Uterus (tissue), 4 donors: ENCODE measurements around the gene AHI1. TPM values are rescaled to one million over a fixed set of nuclear protein-coding genes. Genes with fewer than 3 reads are reported as not detected.

Experiments
- DNase-seq, 2 donors: peaks; one replicate each; pipeline ENCODE4 v3.0.0-alpha.2; 2019 to 2020
- H3K27ac ChIP-seq, 2 donors: fragments of 200-600 bp; sonication (generic); 1 replicate in 1 of 2; 2 replicates in 1 of 2; pipeline ENCODE4 v1.5.1; 2016 to 2018
- H3K27me3 ChIP-seq, 2 donors: fragments of 200-600 bp; sonication (generic); one replicate each; pipeline ENCODE4 v1.5.1; 2018 to 2019; ENCODE audit warnings: control low read depth in 1 of 2
- H3K36me3 ChIP-seq, 2 donors: fragments of 200-600 bp; sonication (generic); one replicate each; pipeline ENCODE4 v1.5.1; 2019; ENCODE audit warnings: control low read depth in 1 of 2
- H3K4me1 ChIP-seq, 2 donors: fragments of 200-600 bp; sonication (generic); one replicate each; pipeline ENCODE4 v1.5.1; 2018 to 2019; ENCODE audit warnings: control low read depth in 1 of 2
- H3K4me3 ChIP-seq, 2 donors: fragments of 200-600 bp; sonication (generic); 1 replicate in 1 of 2; 2 replicates in 1 of 2; pipeline ENCODE4 v1.5.1; 2018 to 2019; ENCODE audit warnings: mild to moderate bottlenecking in 1 of 2
- H3K9me3 ChIP-seq, 2 donors: fragments of 200-600 bp; sonication (generic); one replicate each; pipeline ENCODE4 v1.5.1; 2019; ENCODE audit warnings: control low read depth in 1 of 2
- POLR2A ChIP-seq, 2 donors: fragments of 450-650 bp; IDR thresholded peaks; one replicate each; pipeline ENCODE4 v1.6.1; 2016; ENCODE audit warnings: antibody characterized with exemption in 2 of 2, mild to moderate bottlenecking in 1 of 2, moderate library complexity in 1 of 2
- intact Hi-C: fragments of 100-400 bp; cut with DNase I; formaldehyde crosslinking; loops from one replicate; pipeline ENCODE4 v1.15.1; 2023; ENCODE audit warnings: low total_unique reads
- total RNA-seq, 4 donors: library from RNA; depleted of rRNA in 3 of 4; stranded (reverse); fragments of >200 nt in 3 of 4; gene quantifications; one replicate each; pipeline versions ENCODE4 v1.1.0 to v1.2.4, GENCODE V29; 2014 to 2023
- TF ChIP-seq, protein P1 (sequence below), 4 experiments: fragments of 200-600 bp in 2 of 4; fragments of 450-650 bp in 2 of 4; sonication (generic) in 2 of 4; IDR thresholded peaks; one replicate each; pipeline ENCODE4 v1.5.1; 2016 to 2019; ENCODE audit warnings: antibody characterized with exemption in 4 of 4, mild to moderate bottlenecking in 2 of 4, moderate library complexity in 1 of 4
- donor health status: DM: yes; HTN: yes; CAD: no.

AHI1 gene
- total RNA-seq, 4 donors from 2014 or later: 43.5 to 85.1 (median 47.3) TPM

DNA sequence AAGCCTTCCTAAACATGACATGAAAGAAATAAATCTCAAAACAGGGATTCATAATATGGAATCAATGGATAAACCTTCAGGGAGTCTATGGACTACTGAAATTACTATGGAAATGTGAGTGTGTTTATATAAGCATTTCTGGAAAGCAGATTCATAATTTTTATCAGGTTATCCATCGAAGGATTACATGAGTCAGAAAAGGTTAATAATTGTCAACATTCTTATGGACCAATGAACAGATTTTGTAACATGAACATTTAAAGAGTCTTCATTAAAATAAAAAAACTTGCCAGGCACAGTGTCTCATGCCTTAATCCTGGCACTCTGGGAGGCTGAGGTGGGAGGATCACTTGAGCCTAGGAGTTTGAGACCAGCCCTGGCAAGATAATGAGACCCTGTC lies 84.8 kb downstream of the AHI1 start:
- Histone ChIP-seq H3K4me1 (no peaks in the 10 kb centered on the region), H3K9me3 (no peaks in the 10 kb centered on the region), H3K27me3 (no peaks in the 10 kb centered on the region), H3K4me3 (no peak overlapping the region), H3K27ac (no peak overlapping the region), H3K36me3 (no peaks in the 10 kb centered on the region)
- intact Hi-C loops: no loop called here
- no peak for TF ChIP-seq POLR2A (IDR thresholded peaks at IDR 0.05)
- TF ChIP-seq, protein P1, sequence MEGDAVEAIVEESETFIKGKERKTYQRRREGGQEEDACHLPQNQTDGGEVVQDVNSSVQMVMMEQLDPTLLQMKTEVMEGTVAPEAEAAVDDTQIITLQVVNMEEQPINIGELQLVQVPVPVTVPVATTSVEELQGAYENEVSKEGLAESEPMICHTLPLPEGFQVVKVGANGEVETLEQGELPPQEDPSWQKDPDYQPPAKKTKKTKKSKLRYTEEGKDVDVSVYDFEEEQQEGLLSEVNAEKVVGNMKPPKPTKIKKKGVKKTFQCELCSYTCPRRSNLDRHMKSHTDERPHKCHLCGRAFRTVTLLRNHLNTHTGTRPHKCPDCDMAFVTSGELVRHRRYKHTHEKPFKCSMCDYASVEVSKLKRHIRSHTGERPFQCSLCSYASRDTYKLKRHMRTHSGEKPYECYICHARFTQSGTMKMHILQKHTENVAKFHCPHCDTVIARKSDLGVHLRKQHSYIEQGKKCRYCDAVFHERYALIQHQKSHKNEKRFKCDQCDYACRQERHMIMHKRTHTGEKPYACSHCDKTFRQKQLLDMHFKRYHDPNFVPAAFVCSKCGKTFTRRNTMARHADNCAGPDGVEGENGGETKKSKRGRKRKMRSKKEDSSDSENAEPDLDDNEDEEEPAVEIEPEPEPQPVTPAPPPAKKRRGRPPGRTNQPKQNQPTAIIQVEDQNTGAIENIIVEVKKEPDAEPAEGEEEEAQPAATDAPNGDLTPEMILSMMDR (IDR thresholded peaks at IDR 0.05): no peak
- DNase-seq: no peak

DNA sequence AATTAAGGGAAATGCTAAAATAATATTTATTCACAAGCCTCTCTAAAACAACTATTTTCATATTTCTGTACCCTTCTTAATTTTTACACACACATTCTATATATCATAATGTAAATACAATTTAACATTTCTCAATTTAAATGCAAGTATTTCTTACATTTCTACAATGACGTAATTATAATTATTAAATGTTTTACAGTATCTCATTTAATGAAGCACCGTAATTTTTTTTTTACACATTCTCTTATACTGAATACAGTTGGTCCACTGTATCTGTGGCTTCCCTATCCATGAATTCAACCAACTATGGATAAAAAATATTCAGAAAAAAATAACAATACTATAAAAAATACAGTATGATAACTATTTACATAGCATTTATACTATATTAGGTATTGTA lies 85.7 kb downstream of the AHI1 start:
- intact Hi-C loops: no loop called here
- no peak for DNase-seq
- no peaks in the 10 kb centered on the region for H3K9me3 ChIP-seq
- no peak overlapping the region for H3K4me3 ChIP-seq
- H3K4me1 ChIP-seq: no peaks in the 10 kb centered on the region
- TF ChIP-seq, protein P1 (IDR thresholded peaks at IDR 0.05): no peak
- no peak for TF ChIP-seq POLR2A (IDR thresholded peaks at IDR 0.05)
- no peak overlapping the region for H3K27ac ChIP-seq
- H3K27me3 ChIP-seq: no peaks in the 10 kb centered on the region
- no peaks in the 10 kb centered on the region for H3K36me3 ChIP-seq

GRCh38 chr6:135411339-135411738 lies 86.2 kb downstream of the AHI1 start:
- no peak overlapping the region for H3K4me3 ChIP-seq
- no peaks in the 10 kb centered on the region for H3K27me3 ChIP-seq
- no peaks in the 10 kb centered on the region for H3K36me3 ChIP-seq
- TF ChIP-seq, protein P1 (IDR thresholded peaks at IDR 0.05): no peak
- no peak for TF ChIP-seq POLR2A (IDR thresholded peaks at IDR 0.05)
- no peak overlapping the region for H3K27ac ChIP-seq
- no peaks in the 10 kb centered on the region for H3K9me3 ChIP-seq
- H3K4me1 ChIP-seq: no peaks in the 10 kb centered on the region
- no peak for DNase-seq
- intact Hi-C loops: no loop called here

DNA sequence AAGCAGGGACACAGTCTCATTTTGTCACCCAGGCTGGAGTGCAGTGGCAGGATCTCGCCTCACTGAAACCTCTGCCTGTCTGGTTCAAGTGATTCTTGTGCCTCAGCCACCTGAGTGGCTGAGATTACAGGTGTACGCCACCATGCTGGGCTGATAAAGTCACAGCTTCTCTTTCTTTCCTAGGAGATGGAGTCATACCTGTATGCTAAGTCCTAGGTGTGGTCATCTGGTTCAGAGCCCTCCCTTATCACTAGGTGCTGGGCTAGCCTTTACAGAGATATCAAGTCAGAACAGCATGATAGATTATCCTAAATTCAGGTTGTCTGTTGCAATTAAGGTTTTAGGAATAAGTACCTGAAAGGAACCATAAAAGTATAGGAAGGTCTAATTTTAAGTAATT lies 86.7 kb downstream of the AHI1 start:
- intact Hi-C loops: no loop called here
- H3K4me3 ChIP-seq: no peak overlapping the region
- TF ChIP-seq, protein P1 (IDR thresholded peaks at IDR 0.05): no peak
- TF ChIP-seq POLR2A (IDR thresholded peaks at IDR 0.05): no peak
- no peaks in the 10 kb centered on the region for H3K27me3 ChIP-seq
- H3K27ac ChIP-seq: no peak overlapping the region
- no peak for DNase-seq
- no peaks in the 10 kb centered on the region for H3K4me1 ChIP-seq
- no peaks in the 10 kb centered on the region for H3K9me3 ChIP-seq
- no peaks in the 10 kb centered on the region for H3K36me3 ChIP-seq

GRCh38 chr6:135403584-135403983 lies 94.0 kb downstream of the AHI1 start:
- Histone ChIP-seq H3K27ac (no peak overlapping the region), H3K9me3 (no peaks in the 10 kb centered on the region), H3K36me3 (no peaks in the 10 kb centered on the region), H3K4me3 (no peak overlapping the region), H3K27me3 (no peaks in the 10 kb centered on the region), H3K4me1 (no peaks in the 10 kb centered on the region)
- intact Hi-C loops: no loop called here
- no peak for DNase-seq
- no peak for TF ChIP-seq POLR2A (IDR thresholded peaks at IDR 0.05)
- TF ChIP-seq, protein P1 (IDR thresholded peaks at IDR 0.05): no peak
